CD4-positive, alpha-beta memory T cell (primary cell): ENCODE results near the gene B3GAT2. TPM values are rescaled to one million over a fixed set of nuclear protein-coding genes. Genes with fewer than 3 reads are reported as not detected.
A peak's percentile ranks its signal among the peaks of the same experiment; 100 is the strongest.
"Not testable (repeated sequence)": the region's sequence is repeated elsewhere in the genome, so short reads cannot be mapped to it uniquely, and the experiment has no call there.

Source experiments
- CTCF ChIA-PET: fragments of 350-600 bp; sonication (Branson Sonifier 250); formaldehyde crosslinking; loops from one replicate; lab custom pipeline; 2021; ENCODE audit warnings: inconsistent platforms; ENCODE audit not compliant: partially characterized antibody; lab: Charles Lee
- POLR2A ChIA-PET: fragments of 350-600 bp; sonication (Branson Sonifier 250); formaldehyde crosslinking; loops from one replicate; lab custom pipeline; 2021; ENCODE audit not compliant: partially characterized antibody; lab: Charles Lee
- DNase-seq, 5 donors: peaks; one replicate each; pipeline versions ENCODE4 v3.0.0 to v3.0.0-alpha.2; 2020 to 2022; ENCODE audit warnings: mixed read lengths in 1 of 5
- H3K27ac ChIP-seq: one replicate; pipeline ENCODE4 v1.7.0; 2013; ENCODE audit warnings: low read depth, low read length
- H3K27me3 ChIP-seq: 2 replicates; pipeline ENCODE4 v1.7.0; 2013; ENCODE audit warnings: mild to moderate bottlenecking, low read length, moderate library complexity; ENCODE audit not compliant: insufficient read depth
- H3K36me3 ChIP-seq: 2 replicates; pipeline ENCODE4 v1.7.0; 2013; ENCODE audit warnings: mild to moderate bottlenecking, low read length, moderate library complexity; ENCODE audit not compliant: insufficient read depth
- H3K4me1 ChIP-seq: 2 replicates; pipeline ENCODE4 v1.7.0; 2013; ENCODE audit warnings: mild to moderate bottlenecking, low read length, moderate library complexity; ENCODE audit not compliant: insufficient read depth
- H3K4me3 ChIP-seq, 2 donors: one replicate each; pipeline ENCODE4 v1.7.0; 2013; ENCODE audit warnings: low read length in 2 of 2, mild to moderate bottlenecking in 1 of 2
- H3K9me3 ChIP-seq, 2 donors: one replicate each; pipeline ENCODE4 v1.7.0; 2013; ENCODE audit warnings: low read length in 2 of 2, control low read depth in 1 of 2; ENCODE audit not compliant: control insufficient read depth in 1 of 2
- H3K27ac Mint-ChIP-seq, 7 donors: one replicate each; pipeline ENCODE4 v1.8.0; 2020 to 2021; ENCODE audit warnings: mixed read lengths in 7 of 7, mild to moderate bottlenecking in 6 of 7, inconsistent platforms in 3 of 7, moderate library complexity in 3 of 7
- H3K27me3 Mint-ChIP-seq, 2 donors: one replicate each; pipeline ENCODE4 v1.8.0; 2020 to 2021; ENCODE audit warnings: mixed read lengths in 2 of 2
- H3K36me3 Mint-ChIP-seq, 2 donors: one replicate each; pipeline ENCODE4 v1.8.0; 2020 to 2021; ENCODE audit warnings: mixed read lengths in 2 of 2, inconsistent platforms in 1 of 2, mild to moderate bottlenecking in 1 of 2
- H3K4me1 Mint-ChIP-seq, 4 donors: one replicate each; pipeline ENCODE4 v1.8.0; 2020 to 2021; ENCODE audit warnings: mixed read lengths in 4 of 4, mild to moderate bottlenecking in 1 of 4
- H3K4me3 Mint-ChIP-seq, 8 donors: one replicate each; pipeline ENCODE4 v1.8.0; 2020 to 2021; ENCODE audit warnings: mixed read lengths in 8 of 8, mild to moderate bottlenecking in 7 of 8, moderate library complexity in 6 of 8, inconsistent platforms in 3 of 8
- H3K9me3 Mint-ChIP-seq, 8 donors: one replicate each; pipeline ENCODE4 v1.8.0; 2020 to 2021; ENCODE audit warnings: mixed read lengths in 8 of 8, mild to moderate bottlenecking in 5 of 8, inconsistent platforms in 3 of 8, moderate library complexity in 1 of 8
- intact Hi-C: fragments of 100-400 bp; cut with micrococcal nuclease; formaldehyde crosslinking; loops from one replicate; pipeline ENCODE4 v1.15.1; 2023
- polyA plus RNA-seq, 2 donors: library from polyadenylated mRNA; unstranded; fragments of 300-500 nt; fragmentation: Illumina TruSeq; gene quantifications; one replicate each; pipeline ENCODE4 v1.2.3, GENCODE V29; 2021
- total RNA-seq, 2 experiments: library from RNA; stranded (reverse); gene quantifications; one replicate each; pipeline ENCODE4 v1.2.3, GENCODE V29; 2021

The B3GAT2 gene
- total and polyA plus RNA-seq, 4 experiments from 2014 or later, result 0.27 to 0.37 TPM; not detected in 2

GRCh38 chr6:70954750-70955149 lies 2.1 kb downstream of the B3GAT2 start:
- Mint-ChIP-seq H3K36me3 (no peaks in the 10 kb centered on the region), H3K4me3 (peak overlapping the region in 7 of 8 donors; percentile 75 to 88 (median 79)), H3K4me1 (peaks cover 6 to 26% (median 10%) of the 10 kb centered on the region in 4 donors), H3K9me3 (no peaks in the 10 kb centered on the region), H3K27me3 (peaks cover 35 to 37% of the 10 kb centered on the region in 2 donors), H3K27ac (no peak overlapping the region)
- peaks cover 12% of the 10 kb centered on the region for H3K4me1 ChIP-seq
- no peak overlapping the region for H3K4me3 ChIP-seq
- intact Hi-C loops, result loop anchor here (2.0 kb wide), 2 partner anchors 542 to 644 kb away; partner anchors contain the start of gene FAM135A
- H3K9me3 ChIP-seq, result no peaks in the 10 kb centered on the region
- ChIA-PET POLR2A (no interaction called here), CTCF (interaction anchor here (1.6 to 2.8 kb wide), 8 partner anchors 9 to 645 kb away, joined by 3 to 42 read pairs (median 9); no protein-coding TSS in a partner anchor)
- no peak for DNase-seq
- no peak overlapping the region for H3K27ac ChIP-seq
- peaks cover 13% of the 10 kb centered on the region for H3K27me3 ChIP-seq
- no peaks in the 10 kb centered on the region for H3K36me3 ChIP-seq

- intact Hi-C loops, result loop anchor here (2.0 kb wide), 2 partner anchors 541 to 643 kb away; partner anchors contain the start of gene FAM135A
- Mint-ChIP-seq H3K9me3 (no peaks in the 10 kb centered on the region), H3K36me3 (no peaks in the 10 kb centered on the region), H3K4me1 (peaks cover 6 to 26% (median 10%) of the 10 kb centered on the region in 4 donors), H3K27me3 (peaks cover 30 to 32% of the 10 kb centered on the region in 2 donors), H3K27ac (no peak overlapping the region), H3K4me3 (peak overlapping the region in 5 of 8 donors; percentile 20 to 73 (median 66))
- H3K27ac ChIP-seq, result no peak overlapping the region
- ChIA-PET CTCF (no interaction called here), POLR2A (no interaction called here)
- no peak for DNase-seq
- H3K36me3 ChIP-seq, result no peaks in the 10 kb centered on the region
- H3K27me3 ChIP-seq, result peaks cover 13% of the 10 kb centered on the region
- no peaks in the 10 kb centered on the region for H3K9me3 ChIP-seq
- peaks cover 12% of the 10 kb centered on the region for H3K4me1 ChIP-seq
- H3K4me3 ChIP-seq, result no peak overlapping the region
These were observed 2.7 kb downstream of the B3GAT2 start for GRCh38 chr6:70954176-70954575.

- no peak overlapping the region for H3K27ac ChIP-seq
- no peaks in the 10 kb centered on the region for H3K36me3 Mint-ChIP-seq
- peaks cover 21 to 23% of the 10 kb centered on the region in 2 donors for H3K27me3 Mint-ChIP-seq
- H3K9me3 ChIP-seq, result no peaks in the 10 kb centered on the region
- ChIA-PET CTCF (interaction anchor here (0.8 kb wide), 1 partner anchor 24 kb away, joined by 3 read pairs; no protein-coding TSS in a partner anchor), POLR2A (no interaction called here)
- H3K4me3 Mint-ChIP-seq, result no peak overlapping the region
- peaks cover 11% of the 10 kb centered on the region for H3K27me3 ChIP-seq
- H3K4me1 Mint-ChIP-seq, result peaks cover 0 to 24% (median 9%) of the 10 kb centered on the region in 4 donors
- H3K4me1 ChIP-seq, result peaks cover 12% of the 10 kb centered on the region
- H3K4me3 ChIP-seq, result no peak overlapping the region
- intact Hi-C loops, result no loop called here
- no peaks in the 10 kb centered on the region for H3K9me3 Mint-ChIP-seq
- DNase-seq, result no peak
- no peak overlapping the region for H3K27ac Mint-ChIP-seq
- H3K36me3 ChIP-seq, result no peaks in the 10 kb centered on the region
These were observed 4.2 kb downstream of the B3GAT2 start for GRCh38 chr6:70952608-70953165.

GRCh38 chr6:70944321-70944720 lies 12.5 kb downstream of the B3GAT2 start:
- H3K27ac ChIP-seq, H3K36me3 Mint-ChIP-seq, H3K27ac Mint-ChIP-seq, H3K9me3 Mint-ChIP-seq, CTCF ChIA-PET, H3K4me3 ChIP-seq, H3K27me3 ChIP-seq, DNase-seq, intact Hi-C loops, H3K4me3 Mint-ChIP-seq, H3K4me1 Mint-ChIP-seq, H3K36me3 ChIP-seq, POLR2A ChIA-PET, H3K4me1 ChIP-seq, H3K9me3 ChIP-seq: not testable (repeated sequence)
- H3K27me3 Mint-ChIP-seq, result peaks cover 5 to 10% of the 10 kb centered on the region in 2 donors

GRCh38 chr6:70933853-70934252 lies 23.0 kb downstream of the B3GAT2 start:
- peaks cover 0 to 8% (median under 1%) of the 10 kb centered on the region in 8 donors for H3K9me3 Mint-ChIP-seq
- H3K27me3 ChIP-seq, result no peaks in the 10 kb centered on the region
- intact Hi-C loops, result no loop called here
- H3K9me3 ChIP-seq, result no peaks in the 10 kb centered on the region
- ChIA-PET POLR2A (no interaction called here), CTCF (interaction anchor here (2.0 kb wide), 1 partner anchor 22 kb away, joined by 6 read pairs; the partner anchor contains the start of gene B3GAT2)
- no peak overlapping the region for H3K27ac ChIP-seq
- DNase-seq, result no peak
- H3K36me3 ChIP-seq, result no peaks in the 10 kb centered on the region
- no peak overlapping the region for H3K4me3 ChIP-seq
- H3K27me3 Mint-ChIP-seq, result peaks cover 1 to 13% of the 10 kb centered on the region in 2 donors
- H3K36me3 Mint-ChIP-seq, result no peaks in the 10 kb centered on the region
- no peaks in the 10 kb centered on the region for H3K4me1 Mint-ChIP-seq
- H3K4me1 ChIP-seq, result no peaks in the 10 kb centered on the region
- H3K27ac Mint-ChIP-seq, result no peak overlapping the region
- no peak overlapping the region for H3K4me3 Mint-ChIP-seq

- Histone ChIP-seq H3K27ac (no peak overlapping the region), H3K9me3 (no peaks in the 10 kb centered on the region), H3K4me1 (no peaks in the 10 kb centered on the region), H3K27me3 (no peaks in the 10 kb centered on the region), H3K36me3 (no peaks in the 10 kb centered on the region), H3K4me3 (no peak overlapping the region)
- Mint-ChIP-seq H3K9me3 (no peaks in the 10 kb centered on the region), H3K27me3 (peaks cover 8 to 9% of the 10 kb centered on the region in 2 donors), H3K4me3 (no peak overlapping the region), H3K4me1 (no peaks in the 10 kb centered on the region), H3K36me3 (no peaks in the 10 kb centered on the region), H3K27ac (no peak overlapping the region)
- POLR2A ChIA-PET, result no interaction called here
- CTCF ChIA-PET, result interaction anchor here (1.7 kb wide), 1 partner anchor 21 kb away, joined by 5 read pairs; no protein-coding TSS in a partner anchor
- DNase-seq, result no peak
- intact Hi-C loops, result no loop called here
These were observed 51.1 kb downstream of the B3GAT2 start for GRCh38 chr6:70905742-70906141.

GRCh38 chr6:70903665-70904452 lies 53.0 kb downstream of the B3GAT2 start:
- intact Hi-C loops, result no loop called here
- H3K9me3 Mint-ChIP-seq, result no peaks in the 10 kb centered on the region
- H3K4me3 Mint-ChIP-seq, result no peak overlapping the region
- no peaks in the 10 kb centered on the region for H3K36me3 Mint-ChIP-seq
- ChIA-PET POLR2A (no interaction called here), CTCF (no interaction called here)
- no peak overlapping the region for H3K27ac Mint-ChIP-seq
- H3K9me3 ChIP-seq, result no peaks in the 10 kb centered on the region
- no peaks in the 10 kb centered on the region for H3K4me1 ChIP-seq
- H3K36me3 ChIP-seq, result no peaks in the 10 kb centered on the region
- peaks cover 9 to 13% of the 10 kb centered on the region in 2 donors for H3K27me3 Mint-ChIP-seq
- no peak overlapping the region for H3K27ac ChIP-seq
- H3K27me3 ChIP-seq, result no peaks in the 10 kb centered on the region
- no peak for DNase-seq
- H3K4me3 ChIP-seq, result no peak overlapping the region
- H3K4me1 Mint-ChIP-seq, result no peaks in the 10 kb centered on the region
